ENCODE measurements around the gene TSPAN17.

TSPAN17 gene

GRCh38 chr5:176612855-176613254 lies 34.4 kb upstream of the TSPAN17 start:
- no peak for DNase-seq (ENCODE audit: low spot score)
- in situ Hi-C loops (cut with MboI; ENCODE audit: low pct_unique_long_range_greater_than_20kb, low sequenced_read_pairs, unreplicated experiment) = no loop called here
- TF ChIP-seq, protein P1, sequence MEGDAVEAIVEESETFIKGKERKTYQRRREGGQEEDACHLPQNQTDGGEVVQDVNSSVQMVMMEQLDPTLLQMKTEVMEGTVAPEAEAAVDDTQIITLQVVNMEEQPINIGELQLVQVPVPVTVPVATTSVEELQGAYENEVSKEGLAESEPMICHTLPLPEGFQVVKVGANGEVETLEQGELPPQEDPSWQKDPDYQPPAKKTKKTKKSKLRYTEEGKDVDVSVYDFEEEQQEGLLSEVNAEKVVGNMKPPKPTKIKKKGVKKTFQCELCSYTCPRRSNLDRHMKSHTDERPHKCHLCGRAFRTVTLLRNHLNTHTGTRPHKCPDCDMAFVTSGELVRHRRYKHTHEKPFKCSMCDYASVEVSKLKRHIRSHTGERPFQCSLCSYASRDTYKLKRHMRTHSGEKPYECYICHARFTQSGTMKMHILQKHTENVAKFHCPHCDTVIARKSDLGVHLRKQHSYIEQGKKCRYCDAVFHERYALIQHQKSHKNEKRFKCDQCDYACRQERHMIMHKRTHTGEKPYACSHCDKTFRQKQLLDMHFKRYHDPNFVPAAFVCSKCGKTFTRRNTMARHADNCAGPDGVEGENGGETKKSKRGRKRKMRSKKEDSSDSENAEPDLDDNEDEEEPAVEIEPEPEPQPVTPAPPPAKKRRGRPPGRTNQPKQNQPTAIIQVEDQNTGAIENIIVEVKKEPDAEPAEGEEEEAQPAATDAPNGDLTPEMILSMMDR (IDR thresholded peaks at IDR 0.05; ENCODE audit: extremely low read depth, insufficient read depth, missing control alignments) = no peak

- no peak for DNase-seq (ENCODE audit: low spot score)
- TF ChIP-seq, protein P1 (IDR thresholded peaks at IDR 0.05; ENCODE audit: extremely low read depth, insufficient read depth, missing control alignments) = no peak
- in situ Hi-C loops (cut with MboI; ENCODE audit: low pct_unique_long_range_greater_than_20kb, low sequenced_read_pairs, unreplicated experiment) = no loop called here
Observed at GRCh38 chr5:176614805-176615478, 32.3 kb upstream of the TSPAN17 start.

DNA sequence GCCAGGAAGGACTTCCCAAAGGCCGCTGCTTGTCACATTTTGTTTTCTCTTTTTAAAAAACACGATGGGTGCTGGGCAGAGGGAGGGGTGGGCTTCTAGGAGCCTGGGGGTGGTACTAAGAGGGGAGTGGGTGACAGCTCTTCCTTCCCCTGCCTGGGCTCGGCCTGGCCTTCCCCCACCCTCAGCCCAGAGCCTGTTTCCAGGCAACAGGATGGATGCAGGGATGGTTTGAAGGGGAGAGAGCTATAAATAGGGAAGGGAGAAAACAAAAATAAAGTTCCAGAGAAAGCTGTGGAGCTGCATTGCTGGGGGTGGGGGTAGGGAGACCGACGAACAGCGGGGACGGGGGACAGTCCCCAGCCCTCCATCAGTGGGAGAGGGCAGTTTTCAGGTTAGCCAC lies 30.8 kb upstream of the TSPAN17 start:
- TF ChIP-seq, protein P1 (IDR thresholded peaks at IDR 0.05; ENCODE audit: extremely low read depth, insufficient read depth, missing control alignments) = no peak
- in situ Hi-C loops (cut with MboI; ENCODE audit: low pct_unique_long_range_greater_than_20kb, low sequenced_read_pairs, unreplicated experiment) = no loop called here
- no peak for DNase-seq (ENCODE audit: low spot score)

DNA sequence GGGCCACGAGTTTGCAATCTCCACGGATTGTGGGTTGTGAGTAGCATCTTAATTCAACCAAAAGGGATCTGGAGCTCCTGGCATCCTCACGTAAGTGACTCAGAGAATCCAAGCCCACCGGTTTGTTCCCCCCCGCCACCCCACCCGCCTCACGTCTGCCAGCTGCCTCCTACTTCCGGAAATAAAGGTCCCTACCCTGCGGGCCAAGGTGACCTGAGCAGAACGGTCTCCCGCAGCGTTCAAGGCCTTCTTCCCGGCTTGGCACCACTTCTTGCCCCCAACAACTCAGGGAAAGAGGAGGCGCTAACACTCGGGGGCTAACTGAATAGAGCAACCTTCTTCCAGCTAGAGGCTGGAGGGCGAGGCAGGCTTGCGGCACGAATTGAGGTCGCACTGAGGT lies 28.5 kb upstream of the TSPAN17 start:
- DNase-seq (ENCODE audit: low spot score) = no peak
- in situ Hi-C loops (cut with MboI; ENCODE audit: low pct_unique_long_range_greater_than_20kb, low sequenced_read_pairs, unreplicated experiment) = no loop called here
- TF ChIP-seq, protein P1 (IDR thresholded peaks at IDR 0.05; ENCODE audit: extremely low read depth, insufficient read depth, missing control alignments) = no peak

DNA sequence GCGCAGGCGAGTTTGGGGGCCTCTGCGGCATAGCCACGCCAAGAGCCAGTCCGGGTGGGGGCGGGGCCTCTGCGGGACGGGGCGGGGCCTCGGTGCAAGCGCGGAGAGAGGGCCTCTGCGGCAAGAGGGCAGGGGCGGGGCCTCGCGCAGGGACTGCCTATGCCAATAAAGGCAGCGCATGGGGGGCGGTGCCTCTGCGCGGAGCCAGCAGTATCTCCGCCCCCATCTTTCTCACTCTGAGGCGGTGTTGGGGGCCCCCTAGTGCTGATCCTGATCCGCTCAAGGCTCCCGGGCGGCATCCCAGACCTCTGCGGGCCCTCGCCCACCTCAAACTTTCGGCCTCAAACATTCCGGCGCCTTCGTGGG lies 28.1 kb upstream of the TSPAN17 start:
- in situ Hi-C loops (cut with MboI; ENCODE audit: low pct_unique_long_range_greater_than_20kb, low sequenced_read_pairs, unreplicated experiment) = no loop called here
- TF ChIP-seq, protein P1 (IDR thresholded peaks at IDR 0.05; ENCODE audit: extremely low read depth, insufficient read depth, missing control alignments) = peak; percentile 49
- peak; percentile 98 for DNase-seq (ENCODE audit: low spot score)

DNA sequence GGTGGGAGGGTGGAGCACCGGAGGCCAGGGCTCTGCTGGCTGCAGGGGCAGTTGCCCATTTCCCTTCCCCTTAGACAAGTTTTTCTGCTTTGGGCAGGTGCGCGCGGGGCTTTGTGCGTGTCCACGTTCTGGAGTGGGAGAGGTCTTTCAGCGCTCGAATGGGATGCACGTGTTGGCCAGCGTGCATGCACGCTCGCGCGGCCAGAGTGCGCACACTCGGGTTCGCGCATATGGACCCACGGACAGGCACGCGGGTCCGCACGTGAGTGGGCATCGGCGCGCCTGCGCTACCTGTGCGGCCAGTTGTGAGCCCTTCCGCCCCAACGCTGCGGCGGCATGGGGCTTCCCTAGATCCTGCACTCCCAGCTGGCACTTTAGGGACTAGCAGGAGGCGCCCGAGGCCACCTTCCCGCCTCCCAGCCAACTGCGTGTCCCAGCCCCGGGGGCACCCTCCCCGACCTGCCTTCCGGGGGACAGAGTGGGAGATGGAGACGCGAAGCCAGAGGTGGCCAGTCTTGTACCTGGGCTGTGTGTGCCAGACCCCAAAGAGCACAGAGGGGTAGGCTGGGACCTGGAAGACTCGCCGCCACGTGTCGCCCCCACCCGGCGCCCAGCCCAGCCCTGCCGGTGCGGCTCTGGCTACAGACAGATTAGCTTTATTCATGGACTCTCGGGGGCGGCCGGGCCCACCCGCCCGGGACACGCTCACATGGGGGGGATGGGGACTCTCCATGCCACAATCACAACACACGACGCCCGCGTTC lies 27.5 kb upstream of the TSPAN17 start:
- in situ Hi-C loops (cut with MboI; ENCODE audit: low pct_unique_long_range_greater_than_20kb, low sequenced_read_pairs, unreplicated experiment) = no loop called here
- TF ChIP-seq, protein P1 (IDR thresholded peaks at IDR 0.05; ENCODE audit: extremely low read depth, insufficient read depth, missing control alignments) = no peak
- no peak for DNase-seq (ENCODE audit: low spot score)
